GM18520 (cell line): ENCODE measurements around the gene AQP3.
"Not testable (repeated sequence)": the region's sequence is repeated elsewhere in the genome, so short reads cannot be mapped to it uniquely, and the experiment has no call there.

Experiments
- ATAC-seq: cut with Tn5 transposase; IDR thresholded peaks from one replicate; pipeline ENCODE4 v1.9.1; 2021; ENCODE audit not compliant: unreplicated experiment

AQP3 gene

DNA sequence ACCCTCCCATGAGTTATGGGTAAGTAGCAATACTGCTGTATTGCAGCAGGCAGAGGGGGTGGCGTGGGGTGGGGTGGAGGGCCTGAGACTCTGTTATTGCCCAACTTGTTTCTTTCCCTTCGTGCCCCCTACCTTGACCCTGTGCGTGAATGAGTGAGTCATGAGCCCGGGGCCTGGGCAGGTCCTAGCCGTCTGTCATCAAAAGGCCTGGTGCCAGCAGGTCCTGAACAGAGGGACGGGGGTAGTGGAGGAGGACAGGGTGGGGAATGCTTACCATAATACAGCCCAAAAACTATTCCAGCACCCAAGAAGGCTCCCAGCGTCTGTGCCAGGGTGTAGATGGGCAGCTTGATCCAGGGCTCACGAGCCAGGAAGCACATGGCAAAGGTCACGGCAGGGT is 4.3 kb downstream of the AQP3 start:
- no peak for ATAC-seq

DNA sequence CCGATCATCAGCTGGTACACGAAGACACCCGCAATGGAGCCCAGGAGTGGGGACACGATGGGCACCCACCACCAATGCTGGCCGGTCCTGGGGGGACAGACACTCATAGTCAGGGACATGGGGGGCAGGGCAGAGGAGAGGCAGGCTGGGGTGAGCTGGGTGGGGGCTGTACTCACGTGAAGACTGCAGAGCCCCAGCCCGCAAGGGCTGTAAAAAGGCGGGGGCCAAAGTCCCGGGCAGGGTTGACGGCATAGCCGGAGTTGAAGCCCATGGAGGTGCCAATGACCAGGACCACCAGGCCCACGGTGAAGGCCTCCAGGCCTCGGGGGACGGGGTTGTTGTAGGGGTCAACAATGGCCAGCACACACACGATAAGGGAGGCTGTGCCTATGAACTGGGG is 5.3 kb downstream of the AQP3 start:
- ATAC-seq: no peak

DNA sequence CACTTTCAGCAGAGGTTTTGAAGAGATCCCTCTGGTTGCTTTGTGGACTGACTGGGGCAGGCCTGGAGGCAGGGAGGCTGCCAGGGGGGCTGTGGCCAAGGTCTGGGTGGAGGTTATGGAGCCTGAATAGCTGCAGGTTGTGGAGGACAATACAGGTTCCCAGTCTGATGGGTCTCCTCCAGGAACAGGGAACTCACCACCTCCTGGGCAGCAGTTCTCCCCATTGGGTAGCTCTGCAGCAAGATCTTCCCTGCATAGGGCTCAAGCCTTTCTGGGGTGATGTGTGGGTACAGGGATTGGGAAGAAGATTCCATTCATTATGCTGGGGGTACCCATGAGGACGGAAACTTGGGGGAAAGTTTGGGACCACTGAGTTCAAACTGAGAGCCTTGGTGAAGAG is 6.8 kb downstream of the AQP3 start:
- ATAC-seq: no peak

DNA sequence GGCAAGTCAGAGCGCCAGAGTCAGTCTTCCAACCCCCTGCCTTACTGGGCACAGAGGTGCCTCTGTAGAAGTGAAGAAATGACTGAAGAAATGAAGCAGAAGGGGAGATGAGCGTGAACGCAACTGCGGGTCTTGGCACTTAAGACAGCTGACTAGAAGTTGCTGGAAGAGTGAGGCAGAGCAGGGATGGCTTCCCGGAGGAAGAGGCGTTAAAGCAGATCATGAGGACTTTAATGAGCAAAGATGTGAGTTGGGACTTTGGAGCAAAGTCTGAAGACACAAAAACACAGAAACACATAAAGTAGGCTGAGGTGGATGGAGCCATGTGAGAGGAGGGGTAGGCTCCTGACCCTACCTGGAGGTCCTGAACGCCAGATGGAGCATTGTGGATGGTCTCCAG is 7.2 kb downstream of the AQP3 start:
- ATAC-seq: no peak

DNA sequence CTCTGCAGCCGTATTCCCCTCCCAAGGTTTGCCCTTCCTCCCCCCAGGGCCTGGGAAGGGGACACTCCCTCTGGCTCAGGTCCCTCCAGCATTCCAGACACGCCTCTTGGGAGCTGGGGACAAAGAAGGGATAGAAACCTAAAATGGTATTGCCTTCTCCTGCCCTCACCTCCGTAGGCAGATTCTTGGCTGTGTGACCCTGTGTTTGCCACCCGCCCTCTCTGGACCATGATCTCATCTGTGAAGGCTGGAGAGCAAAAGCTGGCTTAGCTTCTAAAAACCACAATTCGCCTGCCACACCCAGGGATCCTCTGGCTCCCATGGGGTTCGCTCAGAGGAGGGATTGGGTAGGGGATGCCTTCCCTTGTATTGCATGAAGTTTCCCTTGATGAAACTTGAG is 7.7 kb downstream of the AQP3 start:
- ATAC-seq: no peak

DNA sequence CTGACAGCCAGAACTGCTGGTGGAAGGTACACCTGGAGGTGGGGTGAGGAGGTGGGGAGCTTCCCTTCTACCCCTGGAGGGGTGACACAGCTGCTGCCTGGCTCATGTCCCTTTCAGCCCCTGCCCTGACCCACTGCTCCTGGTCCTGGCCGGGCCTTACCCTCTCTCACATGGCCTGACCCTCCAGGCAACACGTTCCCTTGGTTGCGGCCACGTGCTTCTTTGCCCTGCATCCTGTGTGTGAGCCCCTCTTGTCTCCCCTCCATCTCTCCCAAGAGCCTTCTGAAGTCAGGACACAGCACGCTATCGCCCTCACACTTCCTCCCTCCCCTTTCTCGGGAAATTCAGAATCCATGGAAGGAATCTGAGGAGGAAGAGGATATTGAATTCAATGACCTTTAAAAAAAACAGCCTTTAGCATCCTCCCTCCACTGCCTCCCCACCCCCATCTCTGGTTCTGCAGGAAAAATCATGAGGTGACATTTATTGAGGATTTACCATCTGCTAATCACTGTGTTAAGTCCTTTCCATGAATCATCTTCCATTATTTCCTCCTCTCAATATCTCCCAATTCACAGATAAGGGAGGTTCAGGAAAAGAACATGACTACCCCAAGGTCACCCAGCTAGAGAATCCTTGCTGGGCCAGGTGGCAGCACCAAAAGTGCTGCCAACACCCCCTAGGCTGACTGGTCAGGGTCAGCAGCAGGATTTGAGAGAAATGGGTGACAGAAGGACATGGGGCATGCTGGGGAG is 8.3 kb downstream of the AQP3 start:
- ATAC-seq: no peak

DNA sequence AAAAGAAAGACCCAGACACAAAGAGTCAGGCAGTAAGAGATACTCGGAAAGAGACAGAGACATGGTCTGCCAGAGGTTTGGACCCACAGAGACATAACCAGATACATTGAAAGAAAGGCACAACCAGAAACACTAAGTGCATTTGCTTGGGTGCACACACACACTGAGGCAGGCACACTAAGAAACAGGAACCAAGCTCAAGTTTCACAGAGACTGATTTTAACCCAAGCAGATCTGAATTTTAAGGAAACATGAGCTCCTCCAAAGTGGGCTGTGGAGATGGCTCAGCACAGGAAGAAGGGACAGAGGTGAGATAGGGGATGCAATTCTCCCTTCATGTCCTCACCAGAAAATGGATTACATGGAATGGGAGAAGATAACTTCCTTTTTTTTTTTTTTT is 9.5 kb downstream of the AQP3 start:
- ATAC-seq: no peak

DNA sequence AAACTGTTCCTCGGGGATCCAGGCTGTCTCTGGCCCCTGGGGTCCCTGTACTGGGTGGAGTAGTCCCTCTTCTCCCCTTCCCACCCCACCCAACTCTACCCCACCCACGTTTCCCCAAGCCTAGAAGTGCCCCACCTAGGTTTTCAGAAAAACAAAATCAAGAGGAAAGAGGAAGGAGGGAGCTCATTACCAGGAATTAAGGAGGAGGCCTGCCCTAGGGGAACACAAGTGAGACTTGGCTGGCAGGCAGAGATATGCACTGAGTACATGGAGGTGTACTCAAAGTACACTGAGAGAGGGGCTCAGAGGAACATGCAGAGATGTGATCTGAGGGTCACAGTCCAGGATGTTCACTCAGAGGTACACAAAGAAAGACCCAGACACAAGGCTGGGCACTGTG is 10.2 kb downstream of the AQP3 start:
- no peak for ATAC-seq

DNA sequence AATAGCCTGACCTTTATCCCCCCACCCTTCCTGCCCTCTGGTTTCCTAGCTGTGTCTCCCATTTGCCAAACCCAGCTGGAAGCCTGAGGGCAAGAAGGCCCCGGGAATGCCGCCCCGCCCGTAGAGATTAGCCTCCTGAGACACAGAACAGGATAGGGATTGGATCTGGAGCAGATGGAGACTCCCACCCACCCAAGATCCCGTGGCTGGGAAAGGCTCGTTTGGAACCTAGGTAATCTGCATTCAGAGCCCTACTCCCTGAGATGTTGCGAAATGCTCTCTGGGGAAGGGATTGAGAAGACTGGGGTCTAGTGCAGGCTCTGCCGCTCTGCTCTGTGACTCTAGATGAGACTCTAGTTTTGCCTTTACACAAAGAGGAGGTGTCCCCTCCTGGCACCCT is 10.9 kb downstream of the AQP3 start:
- no peak for ATAC-seq

DNA sequence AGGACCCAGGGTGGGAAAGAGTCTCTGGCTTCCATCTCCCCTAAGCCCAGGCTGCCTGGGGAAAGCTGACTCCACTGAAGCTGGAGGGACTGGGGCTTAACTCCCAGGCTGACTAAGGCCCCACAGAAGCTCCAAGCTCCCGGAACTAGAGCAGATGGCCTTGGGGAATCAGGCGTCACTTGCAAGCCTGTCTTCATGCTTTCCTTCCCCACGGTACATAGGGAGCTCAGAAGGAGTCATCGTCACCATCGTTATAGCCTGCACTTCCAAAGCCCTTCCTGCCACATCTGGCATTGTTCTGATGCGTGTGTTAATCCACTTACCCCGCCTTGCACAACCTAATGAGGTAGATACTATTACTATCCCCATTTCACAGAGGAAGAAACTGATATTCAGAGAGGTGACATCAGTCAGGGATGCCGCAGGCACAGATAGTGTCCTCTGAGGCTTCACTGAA is 11.5 kb downstream of the AQP3 start:
- ATAC-seq: no peak

DNA sequence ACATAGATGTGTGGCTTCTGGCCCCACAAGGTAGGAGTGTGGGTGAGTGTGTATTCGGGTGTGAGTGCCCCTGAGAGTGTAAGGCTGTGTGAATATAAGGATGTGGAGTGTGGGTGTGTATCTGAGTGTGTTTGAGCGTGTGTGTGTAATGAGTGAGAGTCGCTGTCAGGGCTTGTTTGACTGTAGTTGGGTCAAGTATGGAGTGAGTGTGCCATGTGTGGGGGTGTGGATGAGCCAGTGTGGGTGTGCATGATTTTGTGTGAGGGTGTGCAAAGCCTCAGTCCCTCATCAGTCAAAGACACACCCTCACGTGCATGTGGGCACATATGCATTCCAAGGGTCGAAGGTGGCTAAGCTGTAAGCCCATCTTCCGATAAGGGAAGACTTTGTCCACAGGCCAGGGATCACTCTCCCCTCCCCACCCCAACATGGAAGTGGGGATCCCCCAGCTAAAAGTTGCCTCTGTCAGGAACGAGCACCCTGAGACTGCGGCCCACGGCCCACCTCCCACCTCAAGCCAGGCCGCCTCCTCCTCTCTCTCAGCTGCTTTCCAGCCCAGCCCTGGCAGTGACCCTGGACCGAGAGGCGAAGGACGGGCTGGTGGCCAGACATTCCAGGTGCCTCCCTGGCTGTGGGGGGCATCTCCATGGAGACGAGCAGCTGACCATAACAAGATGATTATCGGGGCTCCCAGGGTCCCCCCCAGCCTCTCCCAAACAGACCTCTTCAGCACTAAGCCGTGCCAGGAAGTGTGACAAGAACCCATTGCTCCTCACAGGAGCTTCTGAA is 12.9 kb downstream of the AQP3 start:
- ATAC-seq: no peak

DNA sequence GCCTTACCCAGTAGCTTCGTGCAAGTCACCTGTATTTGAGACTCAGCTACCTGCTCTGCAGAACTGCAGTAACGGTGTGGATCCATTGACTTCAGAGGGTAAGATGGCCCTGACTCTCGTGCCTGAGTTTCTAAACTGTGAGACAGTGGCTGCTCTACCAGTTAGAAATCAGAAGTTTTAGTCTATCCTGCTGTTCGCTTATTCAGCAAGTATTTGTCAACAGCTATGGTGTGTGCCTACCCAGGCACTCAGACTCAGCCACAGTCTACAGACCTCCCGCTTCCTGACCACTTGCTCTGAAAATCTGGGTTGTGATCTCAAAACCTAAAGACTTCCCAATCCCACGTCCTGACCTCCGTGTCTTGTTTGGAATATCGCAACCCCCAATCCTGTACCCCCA is 13.5 kb downstream of the AQP3 start:
- ATAC-seq: no peak

DNA sequence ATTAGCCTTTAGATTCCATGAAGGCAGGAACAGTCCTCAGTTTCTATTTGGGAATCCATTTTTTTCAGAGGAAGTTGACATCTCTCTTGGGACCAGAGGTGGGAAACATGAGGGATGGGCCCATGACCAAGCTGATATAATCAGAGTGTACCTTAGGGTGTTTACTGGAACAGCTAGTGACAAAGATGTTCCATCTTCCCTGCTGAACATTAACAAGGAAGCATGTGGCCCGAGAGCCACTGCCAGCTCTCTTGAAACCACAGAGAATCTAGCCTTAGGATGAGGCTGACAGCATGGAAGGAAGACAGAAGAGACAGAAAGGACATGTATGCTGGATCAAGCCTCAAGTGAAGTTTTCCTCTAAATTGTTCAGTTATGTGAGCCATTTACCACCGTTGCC is 16.0 kb downstream of the AQP3 start:
- no peak for ATAC-seq

DNA sequence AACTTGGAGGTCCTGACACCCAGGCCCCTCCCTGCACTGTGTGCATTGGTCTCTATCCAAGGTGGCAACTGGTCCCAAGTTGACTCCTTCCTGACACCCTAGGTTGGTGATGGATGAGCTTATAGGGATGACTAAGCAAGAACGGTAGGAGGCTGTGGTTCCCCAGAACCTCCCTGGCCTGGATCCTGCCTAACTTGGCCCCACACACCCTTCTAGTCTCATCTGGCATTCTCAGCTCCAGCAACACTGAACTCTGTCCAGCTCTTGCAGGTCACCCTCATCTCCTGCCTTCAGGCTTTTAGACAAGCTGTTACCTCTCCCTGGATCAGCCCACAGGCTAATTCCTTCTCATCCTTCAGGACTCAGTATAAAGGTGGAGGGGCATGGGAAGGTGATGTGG is 16.5 kb downstream of the AQP3 start:
- ATAC-seq: no peak

DNA sequence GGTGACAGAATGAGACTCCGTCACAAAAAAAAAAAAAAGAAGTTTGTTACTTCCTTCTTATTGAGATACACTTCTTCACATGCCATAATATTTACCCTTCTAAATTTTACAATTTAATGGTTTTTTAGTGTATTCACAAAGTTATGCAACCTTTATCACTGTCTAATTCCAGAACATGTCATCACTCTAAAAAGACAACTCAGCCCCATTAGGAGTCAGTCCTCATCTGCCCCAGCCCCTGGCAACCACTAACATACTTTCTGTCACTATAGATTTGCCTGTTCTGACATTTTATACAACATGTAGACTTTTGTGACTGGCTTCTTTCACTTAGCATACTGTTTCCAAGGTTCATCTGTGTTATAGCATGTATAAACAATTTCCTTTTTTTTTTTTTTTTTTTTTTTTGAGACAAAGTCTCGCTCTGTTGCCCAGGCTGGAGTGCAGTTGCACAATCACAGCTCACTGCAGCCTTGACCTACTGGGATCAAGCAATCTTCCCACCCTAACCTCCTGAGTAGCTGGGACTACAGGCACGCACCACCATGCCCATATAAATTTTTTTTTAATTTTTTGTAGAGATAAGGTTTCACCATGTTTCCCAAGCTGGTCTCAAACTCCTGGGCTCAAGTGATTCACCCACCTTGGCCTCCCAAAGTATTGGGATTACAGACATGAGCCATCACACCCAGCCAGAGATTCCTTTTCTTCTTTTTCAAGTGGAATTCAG is 18.0 kb downstream of the AQP3 start:
- ATAC-seq: no peak

DNA sequence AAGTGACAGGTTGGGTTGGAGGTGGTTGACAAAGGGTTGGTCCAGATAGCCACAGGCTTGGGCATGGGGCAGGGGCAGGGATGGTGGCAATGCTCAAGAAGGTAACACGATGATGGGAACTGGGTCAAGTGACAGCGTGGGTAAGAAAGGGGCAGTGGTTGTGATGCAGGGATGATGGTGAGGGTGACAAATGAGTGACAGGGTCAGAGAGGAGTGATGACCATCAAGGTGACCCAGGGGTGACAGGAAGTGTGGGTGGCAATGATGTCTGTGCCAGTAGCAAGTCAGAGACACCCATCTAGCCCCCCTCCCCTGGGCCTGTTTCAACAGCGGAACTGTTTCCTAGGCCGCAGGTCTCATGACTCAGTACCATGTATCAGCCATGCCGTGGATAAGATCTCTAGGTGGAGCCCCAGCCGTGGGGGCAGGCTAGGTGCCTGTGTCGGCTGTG is 20.5 kb downstream of the AQP3 start:
- ATAC-seq: no peak

DNA sequence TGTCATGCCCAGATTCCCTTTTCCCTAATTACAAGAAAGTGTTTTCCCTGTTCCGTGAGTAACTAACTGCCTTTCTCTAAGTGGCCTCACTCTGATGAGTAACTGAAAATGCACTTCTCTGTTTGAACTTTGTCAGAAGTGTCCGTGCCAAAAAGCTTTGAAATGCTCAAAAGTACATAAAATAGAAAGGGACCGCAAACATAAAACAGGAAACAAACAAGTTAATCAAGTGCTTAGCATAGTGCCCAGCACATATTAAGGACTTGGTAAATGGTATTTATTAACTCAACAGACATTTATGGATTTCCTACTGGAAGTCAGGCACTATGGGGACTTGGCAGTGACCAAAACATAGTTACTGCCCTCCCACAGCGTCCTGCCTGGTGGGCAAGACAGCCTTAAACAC is 22.3 kb downstream of the AQP3 start:
- no peak for ATAC-seq

DNA sequence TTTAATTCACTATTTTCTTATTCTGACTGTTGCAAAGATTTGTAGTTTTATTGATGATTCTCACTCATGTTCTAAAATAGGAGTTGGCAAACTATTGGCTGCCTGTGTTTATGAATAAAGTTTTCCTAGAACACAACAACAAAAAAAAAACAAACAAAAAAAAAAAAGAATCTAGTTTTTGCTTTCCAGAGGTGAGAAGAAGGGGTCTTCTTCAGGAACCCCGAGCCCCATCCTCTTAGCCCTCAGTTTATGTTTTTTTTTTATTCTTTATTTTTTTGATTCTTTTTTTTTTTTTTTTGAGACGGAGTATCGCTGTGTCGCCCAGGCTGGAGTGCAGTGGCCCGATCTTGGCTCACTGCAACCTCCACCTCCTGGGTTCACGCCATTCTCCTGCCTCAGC is 22.9 kb downstream of the AQP3 start:
- ATAC-seq: not testable (repeated sequence)

DNA sequence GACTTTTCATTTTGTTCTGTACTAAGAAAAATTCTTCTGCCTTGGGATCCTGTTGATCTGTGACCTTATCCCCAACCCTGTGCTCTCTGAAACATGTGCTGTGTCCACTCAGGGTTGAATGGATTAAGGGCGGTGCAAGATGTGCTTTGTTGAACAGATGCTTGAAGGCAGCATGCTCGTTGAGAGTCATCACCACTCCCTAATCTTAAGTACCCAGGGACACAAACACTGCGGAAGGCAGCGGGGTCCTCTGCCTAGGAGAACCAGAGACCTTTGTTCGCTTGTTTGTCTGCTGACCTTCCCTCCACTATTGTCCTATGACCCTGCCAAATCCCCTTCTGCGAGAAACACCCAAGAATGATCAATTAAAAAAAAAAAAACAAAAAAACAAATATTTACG is 23.4 kb downstream of the AQP3 start:
- not testable (repeated sequence) for ATAC-seq

DNA sequence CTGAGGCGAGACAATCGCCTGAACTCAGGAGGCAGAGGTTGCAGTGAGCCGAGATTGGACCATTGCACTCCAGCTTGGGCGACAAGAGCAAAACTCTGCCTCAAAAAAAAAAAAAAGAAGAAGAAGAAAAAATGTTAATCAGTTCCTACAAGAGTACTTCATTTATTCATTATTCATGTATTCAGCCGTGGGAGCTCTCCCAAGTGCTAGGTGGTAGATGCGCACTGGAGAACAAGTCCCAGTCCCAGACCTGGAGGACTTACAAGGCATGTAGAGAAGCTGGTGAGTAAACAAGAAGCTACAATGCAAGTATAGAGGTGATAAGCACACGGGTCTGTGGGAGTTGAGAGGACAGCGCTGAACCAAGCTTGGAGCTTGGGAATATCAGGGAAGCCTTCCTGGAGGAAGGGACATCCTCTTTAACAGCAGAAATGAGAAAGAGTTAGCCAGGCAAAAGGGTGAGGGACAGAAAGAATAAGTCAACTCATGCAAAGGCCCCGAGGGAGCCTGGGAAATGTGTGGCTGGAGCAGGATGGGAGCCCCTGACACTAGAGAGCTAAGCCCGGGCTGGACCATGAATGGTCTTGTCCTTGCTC is 27.6 kb downstream of the AQP3 start:
- ATAC-seq: no peak

DNA sequence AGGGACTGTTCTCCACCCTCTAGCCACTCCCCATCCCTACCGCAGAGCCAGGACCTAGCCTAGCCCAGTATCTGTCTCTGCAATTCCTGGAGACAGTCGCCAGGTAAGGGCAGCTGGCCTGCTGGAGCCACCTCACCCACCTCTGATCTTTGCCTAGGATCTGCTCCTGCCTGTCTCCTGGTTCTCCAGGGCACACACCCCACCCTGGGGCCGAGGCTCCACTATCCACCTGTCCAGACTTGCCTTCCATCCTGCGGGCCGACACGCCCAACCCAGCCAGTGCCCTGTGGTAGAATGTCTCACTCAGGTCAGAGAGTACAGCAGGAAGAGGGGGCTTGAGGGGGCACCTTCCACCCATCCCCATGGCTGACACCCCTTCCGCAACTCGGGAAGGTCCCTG is 29.3 kb downstream of the AQP3 start:
- no peak for ATAC-seq
